ENCODE measurements around the gene PLXNB3.
A peak's percentile ranks its signal among the peaks of the same experiment; 100 is the strongest.
"Not testable (repeated sequence)": the region's sequence is repeated elsewhere in the genome, so short reads cannot be mapped to it uniquely, and the experiment has no call there.

PLXNB3 gene

GRCh38 chrX:153732401-153732800 lies 31.6 kb upstream of the PLXNB3 start:
- no peak for DNase-seq

- no peak for DNase-seq
These were observed 30.3 kb upstream of the PLXNB3 start for GRCh38 chrX:153733651-153734240.

- no peak for DNase-seq
These were observed 29.2 kb upstream of the PLXNB3 start for GRCh38 chrX:153734871-153735270.

- DNase-seq = no peak
These were observed 28.8 kb upstream of the PLXNB3 start for GRCh38 chrX:153735274-153735673.

GRCh38 chrX:153736071-153736820 lies 27.8 kb upstream of the PLXNB3 start:
- no peak for DNase-seq

GRCh38 chrX:153736871-153737441 lies 27.1 kb upstream of the PLXNB3 start:
- DNase-seq = no peak

GRCh38 chrX:153738056-153738605 lies 25.9 kb upstream of the PLXNB3 start:
- DNase-seq = no peak

- no peak for DNase-seq
These were observed 24.1 kb upstream of the PLXNB3 start for GRCh38 chrX:153739754-153740486.

- no peak for DNase-seq
These were observed 23.3 kb upstream of the PLXNB3 start for GRCh38 chrX:153740631-153741222.

- no peak for DNase-seq
These were observed 22.6 kb upstream of the PLXNB3 start for GRCh38 chrX:153741446-153741845.

GRCh38 chrX:153742111-153742510 lies 21.9 kb upstream of the PLXNB3 start:
- DNase-seq = not testable (repeated sequence)

GRCh38 chrX:153742796-153743467 lies 21.1 kb upstream of the PLXNB3 start:
- peak; percentile 41 for DNase-seq

- not testable (repeated sequence) for DNase-seq
These were observed 20.4 kb upstream of the PLXNB3 start for GRCh38 chrX:153743468-153744209.

- no peak for DNase-seq
These were observed 19.6 kb upstream of the PLXNB3 start for GRCh38 chrX:153744210-153745066.

- DNase-seq = not testable (repeated sequence)
These were observed 19.0 kb upstream of the PLXNB3 start for GRCh38 chrX:153745067-153745433.

- DNase-seq = no peak
These were observed 17.7 kb upstream of the PLXNB3 start for GRCh38 chrX:153746359-153746758.

GRCh38 chrX:153746991-153747390 lies 17.1 kb upstream of the PLXNB3 start:
- not testable (repeated sequence) for DNase-seq

GRCh38 chrX:153749017-153749416 lies 15.0 kb upstream of the PLXNB3 start:
- not testable (repeated sequence) for DNase-seq

- no peak for DNase-seq
These were observed 13.8 kb upstream of the PLXNB3 start for GRCh38 chrX:153750127-153750774.

Measured in right kidney (tissue), 1 donor.